AG04450 (cell line): ENCODE measurements around the gene KIAA1328. TPM values are rescaled to one million over a fixed set of nuclear protein-coding genes. Genes with fewer than 3 reads are reported as not detected.

Experiments used
- CTCF ChIA-PET: fragments of 300-600, 350-600 bp; formaldehyde crosslinking; extraction: SDS; loops from one replicate; lab custom pipeline; 2022; ENCODE audit warnings: antibody characterized with exemption, inconsistent platforms; lab: Charles Lee
- POLR2A ChIA-PET: fragments of 350-600 bp; formaldehyde crosslinking; extraction: SDS; loops from one replicate; lab custom pipeline; 2021; ENCODE audit warnings: antibody characterized with exemption, inconsistent platforms; lab: Yijun Ruan, JAX
- DNase-seq: peaks from one replicate; pipeline ENCODE4 v3.0.0-alpha.2; 2011; ENCODE audit warnings: low read depth, low spot score
- H3K27ac ChIP-seq: one replicate; pipeline ENCODE4 v1.5.1; 2012; ENCODE audit warnings: low read depth, low read length, control low read depth
- H3K27me3 ChIP-seq: one replicate; pipeline ENCODE4 v1.6.0; 2012; ENCODE audit warnings: low read length; ENCODE audit not compliant: control insufficient read depth, insufficient read depth
- H3K4me3 ChIP-seq: 2 replicates; pipeline ENCODE4 v1.5.1; 2011; ENCODE audit warnings: mild to moderate bottlenecking, low read depth, low read length, control low read depth
- H3K9me3 ChIP-seq: 2 replicates; pipeline ENCODE4 v1.5.1; 2012; ENCODE audit warnings: low read length; ENCODE audit not compliant: control insufficient read depth, insufficient read depth
- CTCF ChIP-seq: IDR thresholded peaks from 2 replicates; pipeline ENCODE4 v1.5.1; 2011; ENCODE audit warnings: low read depth, low read length, control low read depth, inconsistent platforms
- polyA plus RNA-seq: library from polyadenylated mRNA; depleted of rRNA; stranded (reverse); fragments of >200 nt; gene quantifications from 2 replicates; pipeline ENCODE4 v1.2.3, GENCODE V29; 2011

Gene KIAA1328
- polyA plus RNA-seq, 1 experiment = 3.9 TPM

- DNase-seq = no peak
- Histone ChIP-seq H3K9me3 (no peaks in the 10 kb centered on the region), H3K27ac (no peak overlapping the region), H3K27me3 (no peaks in the 10 kb centered on the region), H3K4me3 (no peak overlapping the region)
- CTCF ChIA-PET = interaction anchor here (2.5 kb wide), 1 partner anchor 10 kb away, joined by 13 read pairs; the partner anchor contains the start of genes KIAA1328 and TPGS2
- TF ChIP-seq CTCF = no peak
- POLR2A ChIA-PET = no interaction called here
These were observed 10.3 kb upstream of the KIAA1328 start for GRCh38 chr18:36818652-36819051.

- Histone ChIP-seq H3K27me3 (no peaks in the 10 kb centered on the region), H3K4me3 (no peak overlapping the region), H3K27ac (no peak overlapping the region), H3K9me3 (no peaks in the 10 kb centered on the region)
- ChIA-PET CTCF (interaction anchor here (1.1 to 2.5 kb wide), 2 partner anchors 9 kb away, joined by 5 to 13 read pairs; partner anchors contain the start of genes KIAA1328 and TPGS2), POLR2A (no interaction called here)
- no peak for TF ChIP-seq CTCF
- DNase-seq = no peak
These were observed 9.3 kb upstream of the KIAA1328 start for GRCh38 chr18:36819621-36820020.

- DNase-seq = no peak
- CTCF ChIA-PET = no interaction called here
- Histone ChIP-seq H3K4me3 (no peak overlapping the region), H3K27ac (no peak overlapping the region), H3K9me3 (no peaks in the 10 kb centered on the region), H3K27me3 (no peaks in the 10 kb centered on the region)
- TF ChIP-seq CTCF = no peak
- POLR2A ChIA-PET = no interaction called here
These were observed 7.2 kb upstream of the KIAA1328 start for GRCh38 chr18:36821681-36822080.

GRCh38 chr18:36825526-36825925 is 3.4 kb upstream of the KIAA1328 start:
- ChIA-PET POLR2A (no interaction called here), CTCF (no interaction called here)
- no peak for TF ChIP-seq CTCF
- Histone ChIP-seq H3K27me3 (no peaks in the 10 kb centered on the region), H3K27ac (no peak overlapping the region), H3K4me3 (no peak overlapping the region), H3K9me3 (no peaks in the 10 kb centered on the region; the same call in 1 of the 2 replicates)
- DNase-seq = no peak

- no peak for TF ChIP-seq CTCF
- Histone ChIP-seq H3K27me3 (no peaks in the 10 kb centered on the region), H3K9me3 (no peaks in the 10 kb centered on the region; the same call in 1 of the 2 replicates), H3K27ac (no peak overlapping the region), H3K4me3 (no peak overlapping the region)
- ChIA-PET POLR2A (no interaction called here), CTCF (no interaction called here)
- no peak for DNase-seq
These were observed 2.4 kb upstream of the KIAA1328 start for GRCh38 chr18:36826556-36826955.
